Fibroblast of pulmonary artery (primary cell): ENCODE results near the gene BLM.

ENCODE experiments used
- DNase-seq: peaks from one replicate; pipeline ENCODE4 v3.0.0-alpha.2; 2010; ENCODE audit warnings: low read depth
- H3K4me3 ChIP-seq: replicated peaks from 2 replicates; pipeline ENCODE4 v1.5.1; 2011; ENCODE audit warnings: low read depth, mild to moderate bottlenecking, control low read depth, low read length, moderate library complexity
- CTCF ChIP-seq: IDR thresholded peaks from 2 replicates; pipeline ENCODE4 v1.5.1; 2011; ENCODE audit warnings: mild to moderate bottlenecking, control low read depth, low read length, inconsistent platforms; ENCODE audit errors: missing control alignments

The BLM gene

GRCh38 chr15:90706394-90707327 lies 10.5 kb upstream of the BLM start:
- DNase-seq: no peak
- no peak overlapping the region for H3K4me3 ChIP-seq
- no peak for TF ChIP-seq CTCF

GRCh38 chr15:90707489-90707888 lies 9.7 kb upstream of the BLM start:
- no peak for DNase-seq
- TF ChIP-seq CTCF: no peak
- H3K4me3 ChIP-seq: no peak overlapping the region

GRCh38 chr15:90708516-90708915 lies 8.6 kb upstream of the BLM start:
- no peak for DNase-seq
- TF ChIP-seq CTCF: no peak
- no peak overlapping the region for H3K4me3 ChIP-seq

GRCh38 chr15:90709278-90709677 lies 7.9 kb upstream of the BLM start:
- no peak overlapping the region for H3K4me3 ChIP-seq
- DNase-seq: no peak
- no peak for TF ChIP-seq CTCF

GRCh38 chr15:90710436-90711027 lies 6.6 kb upstream of the BLM start:
- H3K4me3 ChIP-seq: no peak overlapping the region
- DNase-seq: no peak
- TF ChIP-seq CTCF: no peak

- TF ChIP-seq CTCF: no peak
- no peak overlapping the region for H3K4me3 ChIP-seq
- no peak for DNase-seq
Measured at GRCh38 chr15:90711418-90711824, 5.7 kb upstream of the BLM start.
